DMS53 (cell line): ENCODE measurements around the gene TMA16.
A peak's percentile ranks its signal among the peaks of the same experiment; 100 is the strongest.
"Not testable (repeated sequence)": the region's sequence is repeated elsewhere in the genome, so short reads cannot be mapped to it uniquely, and the experiment has no call there.

Source experiments
- DNase-seq: peaks from one replicate; lab custom pipeline; 2025; lab: John Stamatoyannopoulos, UW

TMA16 gene

GRCh38 chr4:163515198-163515597 lies 20.7 kb downstream of the TMA16 start:
- DNase-seq = no peak

DNA sequence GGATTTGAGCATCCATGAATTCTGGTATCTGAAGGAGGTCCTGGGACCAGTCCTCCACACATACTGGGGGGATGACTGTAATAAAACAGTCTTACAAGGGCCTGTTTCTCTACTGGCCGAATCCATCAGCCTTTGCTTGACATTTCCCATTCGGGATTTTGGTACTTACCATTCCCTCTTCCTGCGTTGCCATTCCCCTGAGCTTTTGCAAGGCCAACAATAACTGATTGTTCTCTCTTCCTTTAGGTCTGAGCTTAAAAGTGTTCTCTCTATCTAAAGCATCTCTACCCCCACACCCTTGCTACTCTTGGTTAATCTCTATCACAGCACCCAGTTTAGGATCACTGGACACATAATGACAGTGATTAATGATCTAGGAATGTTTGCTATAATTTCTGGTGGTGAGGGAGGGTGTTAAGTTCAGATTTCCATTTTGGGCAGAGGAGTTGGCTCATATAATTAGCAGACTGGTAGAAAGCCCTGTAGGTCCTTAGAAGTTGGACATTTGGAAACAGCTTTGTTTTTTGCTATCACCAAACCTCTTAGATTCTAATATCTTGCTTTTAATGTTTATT lies 29.4 kb downstream of the TMA16 start:
- no peak for DNase-seq

GRCh38 chr4:163525982-163526381 lies 31.5 kb downstream of the TMA16 start:
- DNase-seq = no peak

- no peak for DNase-seq
Observed at GRCh38 chr4:163527172-163527571, 32.7 kb downstream of the TMA16 start.

GRCh38 chr4:163528653-163529052 lies 34.2 kb downstream of the TMA16 start:
- DNase-seq = no peak

DNA sequence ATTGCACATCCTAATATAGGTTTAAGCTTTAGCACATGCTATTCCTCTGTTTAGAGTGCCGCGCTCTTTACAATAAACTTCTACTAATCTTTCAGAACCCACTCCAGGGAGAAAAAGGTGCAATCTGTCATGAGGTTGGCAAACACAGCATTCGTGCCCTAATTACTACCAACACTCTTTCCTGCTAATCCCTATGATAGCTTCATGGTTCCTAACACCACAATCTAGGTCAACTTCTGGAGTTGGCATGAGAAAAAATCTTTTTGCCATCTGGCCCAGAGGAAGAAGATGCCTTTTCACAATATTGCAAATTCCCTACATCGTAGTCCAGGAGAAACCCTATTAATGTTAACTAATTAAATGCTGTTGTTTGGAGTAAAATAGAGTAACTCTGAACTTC lies 39.6 kb downstream of the TMA16 start:
- no peak for DNase-seq

DNA sequence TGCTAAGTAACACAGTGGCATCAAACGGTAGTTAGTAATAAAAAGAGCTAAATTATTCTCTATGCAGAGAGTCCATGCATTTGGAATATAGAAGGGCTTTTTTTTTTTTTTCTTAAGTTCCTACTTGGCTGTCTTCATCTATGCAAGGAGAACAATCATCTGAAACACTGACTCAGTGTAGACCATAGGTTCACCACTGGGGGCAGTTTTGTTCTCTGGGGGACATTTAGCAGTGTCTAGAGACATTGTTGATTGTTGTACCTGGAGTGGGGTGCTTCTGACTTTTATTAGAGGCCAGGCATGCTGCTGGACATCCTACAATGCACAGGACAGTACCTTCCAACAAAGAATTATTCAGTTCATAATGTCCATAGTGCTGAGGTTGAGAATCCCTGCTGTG lies 41.2 kb downstream of the TMA16 start:
- no peak for DNase-seq

DNA sequence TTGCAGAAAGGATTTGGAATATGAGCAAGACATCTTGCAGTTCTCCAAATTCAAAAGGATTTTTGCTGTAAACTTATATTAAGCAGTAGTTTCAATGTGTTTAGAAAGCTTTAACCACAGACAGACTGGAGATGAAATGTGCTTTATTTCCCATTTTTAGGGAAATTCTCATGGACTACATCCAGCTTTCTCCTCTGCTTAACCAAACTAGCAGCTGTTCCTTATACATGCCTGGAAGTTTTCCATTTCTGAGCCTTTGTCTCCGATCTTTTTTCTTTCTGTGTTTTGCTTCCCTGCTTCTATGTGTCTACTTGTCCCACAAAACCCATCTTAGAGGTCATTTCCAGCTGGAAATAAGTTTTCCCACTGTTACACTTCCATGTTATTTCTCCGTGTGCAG lies 41.6 kb downstream of the TMA16 start:
- DNase-seq = no peak

GRCh38 chr4:163537114-163537513 lies 42.6 kb downstream of the TMA16 start:
- DNase-seq = no peak

DNA sequence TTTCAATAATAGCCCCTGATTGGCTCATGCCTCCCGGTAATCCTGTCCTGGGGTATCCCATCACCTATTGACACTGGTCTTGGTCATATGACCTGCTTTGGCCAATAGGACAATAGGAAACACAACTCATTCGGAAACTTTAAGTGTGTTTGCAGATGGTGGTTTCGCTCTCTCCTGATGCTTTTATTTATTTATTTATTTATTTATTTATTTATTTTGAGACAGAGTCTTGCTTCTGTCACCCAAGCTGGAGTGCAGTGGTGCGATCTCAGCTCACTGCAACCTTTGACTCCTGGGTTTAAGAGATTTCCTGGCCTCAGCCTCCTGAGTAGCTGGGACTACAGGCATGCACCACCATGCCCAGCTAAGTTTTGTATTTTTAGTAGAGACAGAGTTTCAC lies 44.3 kb downstream of the TMA16 start:
- DNase-seq = not testable (repeated sequence)

DNA sequence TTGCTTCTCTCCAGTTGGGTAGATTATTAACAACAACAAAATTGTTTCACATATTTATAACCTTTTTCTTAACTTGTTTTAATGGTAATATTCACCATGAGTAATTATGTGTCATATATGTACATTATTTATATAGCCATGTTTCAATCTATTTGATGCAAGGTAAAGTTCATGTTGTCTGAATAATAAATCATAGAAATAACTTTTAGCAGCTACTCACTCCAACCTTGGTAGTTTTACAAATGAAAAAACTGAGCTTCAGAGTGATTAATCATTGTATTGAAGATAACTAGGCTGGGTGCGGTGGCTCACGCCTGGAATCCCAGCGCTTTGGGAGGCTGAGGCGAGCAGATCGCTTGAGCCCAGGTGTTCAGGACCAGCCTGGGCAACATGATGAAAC lies 46.0 kb downstream of the TMA16 start:
- no peak for DNase-seq

GRCh38 chr4:163540977-163541376 lies 46.5 kb downstream of the TMA16 start:
- DNase-seq = no peak

DNA sequence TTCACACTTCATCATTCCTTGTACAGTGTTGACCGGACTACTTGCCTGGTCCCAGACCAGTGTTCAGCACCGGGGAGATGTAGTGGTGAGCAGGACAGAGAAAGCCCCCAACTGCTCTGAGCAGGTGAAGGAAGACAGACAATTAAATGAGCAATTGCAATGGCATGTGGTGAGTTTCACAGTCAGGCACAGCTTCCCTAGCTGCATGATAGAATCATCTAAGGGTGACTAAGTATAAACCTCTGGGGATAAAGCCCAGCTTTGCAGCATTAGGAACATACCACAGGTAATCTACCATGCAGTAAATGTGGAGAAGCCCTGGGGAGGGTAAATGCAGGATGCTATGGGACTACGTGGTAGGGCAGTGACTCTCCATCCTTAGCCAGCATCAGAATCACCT lies 47.8 kb downstream of the TMA16 start:
- DNase-seq = no peak

- DNase-seq = peak; percentile 68
Observed at GRCh38 chr4:163544407-163545038, 50.0 kb downstream of the TMA16 start.

GRCh38 chr4:163548481-163549243 lies 54.2 kb downstream of the TMA16 start:
- peak; percentile 72 for DNase-seq

- no peak for DNase-seq
Observed at GRCh38 chr4:163550869-163551267, 56.4 kb downstream of the TMA16 start.

DNA sequence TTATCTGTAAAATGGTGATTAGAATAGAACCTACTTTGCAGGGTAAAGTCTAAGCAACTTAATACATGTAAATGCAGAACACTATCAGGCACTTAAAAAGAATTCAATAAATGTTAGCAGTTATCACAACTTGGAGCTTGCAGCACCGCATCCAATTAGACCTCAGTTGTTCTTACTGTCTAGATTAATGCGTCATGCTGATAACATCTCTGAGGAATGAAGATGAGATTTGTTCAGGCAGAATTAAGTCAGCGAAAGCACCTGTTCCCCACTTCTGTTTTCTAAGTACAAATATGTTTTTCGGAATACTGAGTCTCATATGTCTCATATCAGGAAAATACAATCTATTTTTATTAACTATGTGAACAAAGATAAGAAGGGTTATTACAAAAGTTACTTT lies 58.7 kb downstream of the TMA16 start:
- DNase-seq = no peak

- peak; percentile 56 for DNase-seq
Observed at GRCh38 chr4:163554870-163555465, 60.5 kb downstream of the TMA16 start.

- peak; percentile 50 for DNase-seq
Observed at GRCh38 chr4:163556177-163556576, 61.7 kb downstream of the TMA16 start.

DNA sequence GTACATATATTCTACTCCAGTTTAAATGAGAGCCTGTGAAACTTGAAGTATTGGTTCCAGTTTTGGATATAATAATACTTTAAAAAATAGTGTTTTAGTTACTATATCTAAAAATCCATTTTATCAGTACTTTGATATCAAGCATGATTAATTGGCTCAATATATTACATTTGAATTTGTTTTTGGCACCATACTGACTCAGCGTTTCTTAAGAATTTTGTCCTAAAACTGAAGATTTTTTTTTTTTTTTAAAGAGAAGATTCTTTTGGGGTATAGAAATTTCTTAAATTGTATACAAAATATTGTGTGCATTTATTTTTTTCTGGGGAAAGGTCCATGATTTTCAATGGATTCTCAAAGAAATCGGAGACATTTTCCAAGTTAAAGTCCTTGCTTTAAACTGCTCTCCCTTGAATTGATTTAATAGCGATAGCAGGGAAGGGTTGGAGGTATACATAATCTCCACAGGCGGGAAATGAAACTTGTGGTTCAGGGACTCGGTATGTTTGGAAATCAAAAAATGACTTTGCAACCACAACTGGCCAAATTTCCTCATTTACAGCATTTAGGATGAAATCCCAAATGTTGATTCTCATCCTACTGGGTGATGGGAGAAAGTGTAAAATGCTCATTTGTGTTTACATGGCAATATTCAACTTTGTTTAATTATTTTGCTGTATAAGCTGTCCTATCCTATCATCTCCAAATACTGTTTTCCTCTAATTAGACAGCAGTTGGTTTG lies 62.3 kb downstream of the TMA16 start:
- DNase-seq = no peak

DNA sequence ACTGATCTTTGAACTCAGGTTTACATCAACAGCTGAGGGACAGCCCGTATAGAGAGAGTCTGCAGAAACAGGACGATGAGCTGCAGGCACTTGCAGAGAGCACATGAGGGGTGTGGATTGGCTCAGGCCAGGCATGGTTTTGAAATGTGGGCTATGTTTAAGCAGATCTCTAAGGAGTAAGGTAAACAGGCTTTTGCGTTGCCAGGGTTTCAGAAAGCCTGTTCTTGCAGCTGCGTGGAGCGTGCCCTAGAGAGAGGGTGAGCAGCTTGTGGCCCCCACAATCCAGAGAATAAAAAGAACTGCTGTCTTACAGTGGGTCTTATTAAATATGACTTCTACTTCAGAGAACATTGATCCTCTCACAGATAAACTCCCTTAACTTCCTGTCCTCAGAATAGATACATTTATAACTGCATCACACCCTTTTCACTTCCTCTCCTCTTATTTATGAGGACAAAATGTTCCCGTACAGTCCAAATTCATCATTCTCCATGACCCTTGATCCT lies 64.1 kb downstream of the TMA16 start:
- peak; percentile 75 for DNase-seq

DNA sequence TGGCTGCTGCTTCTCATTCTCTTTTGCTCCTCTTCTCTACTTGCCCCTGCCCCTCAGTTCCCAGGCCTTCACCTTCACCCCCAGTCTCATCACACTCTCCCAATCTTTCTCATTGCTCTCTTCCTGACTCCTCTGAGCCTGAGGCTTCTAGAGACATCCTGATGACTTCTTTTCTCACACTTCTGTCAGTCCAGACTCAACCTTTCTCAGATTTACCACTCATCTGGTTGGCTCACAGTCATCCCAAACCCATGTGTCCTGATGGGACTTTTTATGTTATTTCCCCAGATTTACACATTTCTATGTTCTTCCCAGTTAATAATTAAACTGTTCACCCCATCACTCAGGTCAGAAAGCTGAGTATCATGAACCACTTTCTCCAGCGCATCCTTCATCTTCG lies 68.0 kb downstream of the TMA16 start:
- DNase-seq = no peak
